Measurements from ENCODE around the gene HOXA6. TPM values are rescaled to one million over a fixed set of nuclear protein-coding genes. Genes with fewer than 3 reads are reported as not detected.

Gene HOXA6
- polyA plus RNA-seq, 3 donors = not detected

- peaks cover 66% of the 10 kb centered on the region for H4K20me1 ChIP-seq (ENCODE audit: insufficient read depth, low read length)
- Mint-ChIP-seq H3K4me1 (peaks cover 32% of the 10 kb centered on the region), H3K4me3 (peak overlapping the region in 1 of 2 donors; percentile 88), H3K27ac (peak overlapping the region in 1 of 7 donors; percentile 15), H3K36me3 (peaks cover 42 to 43% of the 10 kb centered on the region in 2 donors), H3K27me3 (ENCODE audit: low read depth in 3 of 3) (peaks cover 64 to 81% (median 74%) of the 10 kb centered on the region in 3 donors), H3K9me3 (peaks cover 0 to 39% (median 22%) of the 10 kb centered on the region in 7 donors)
- H2AFZ ChIP-seq (ENCODE audit: insufficient read depth, low read depth, low read length, poor library complexity, severe bottlenecking) = no peak overlapping the region
- no peak for TF ChIP-seq CTCF (IDR thresholded peaks at IDR 0.05)
- H3K4me1 ChIP-seq (ENCODE audit: control insufficient read depth in 1 of 2, insufficient read depth in 2 of 2, low read length in 2 of 2) = peaks cover 16 to 20% of the 10 kb centered on the region in 2 donors
- intact Hi-C loops (cut with micrococcal nuclease) = no loop called here
- H3K4me3 ChIP-seq (replicated peaks in 1 of 3; ENCODE audit: low read depth in 2 of 3, low read length in 3 of 3) = no peak overlapping the region
- 59% methylated on average over 19 of the region's 35 CpGs for WGBS (ENCODE audit: insufficient coverage)
- H3K4me2 ChIP-seq (replicated peaks; ENCODE audit: extremely low read depth, low read length, poor library complexity, severe bottlenecking) = no peak overlapping the region
- peaks cover 9 to 29% of the 10 kb centered on the region in 2 donors for H3K36me3 ChIP-seq (replicated peaks in 1 of 2; ENCODE audit: control insufficient read depth in 1 of 2, insufficient read depth in 2 of 2, low read length in 2 of 2)
- H3K9ac ChIP-seq (ENCODE audit: insufficient read depth, low read length, poor library complexity, severe bottlenecking) = no peak overlapping the region
- H3K27me3 ChIP-seq (ENCODE audit: control insufficient read depth in 2 of 2, insufficient read depth in 2 of 2, low read length in 2 of 2) = peaks cover 50 to 77% of the 10 kb centered on the region in 2 donors
- H3K27ac ChIP-seq (ENCODE audit: low read depth in 1 of 2, low read length in 2 of 2) = no peak overlapping the region
- H3K79me2 ChIP-seq (ENCODE audit: insufficient read depth, low read length) = peaks cover 4% of the 10 kb centered on the region
- H3K9me3 ChIP-seq (replicated peaks in 1 of 2; ENCODE audit: control insufficient read depth in 1 of 2, insufficient read depth in 1 of 2, low read length in 2 of 2) = peaks cover 3 to 24% of the 10 kb centered on the region in 2 donors
- no peak for DNase-seq
Observed at GRCh38 chr7:27103489-27104226, 43.9 kb downstream of the HOXA6 start.

GRCh38 chr7:27102581-27103442 is 44.8 kb downstream of the HOXA6 start, which contains the start of gene HOXA2:
TSS of gene HOXA2 (minus strand) at chr7:27102683. CDS start at chr7:27102500, 183 bp downstream.
- peaks cover 41% of the 10 kb centered on the region for H3K4me1 Mint-ChIP-seq
- H2AFZ ChIP-seq (ENCODE audit: insufficient read depth, low read depth, low read length, poor library complexity, severe bottlenecking) = no peak within 1 kb of the TSS
- H3K27ac ChIP-seq (ENCODE audit: low read depth in 1 of 2, low read length in 2 of 2) = no peak within 1 kb of the TSS

More at GRCh38 chr7:27102581-27103442, 44.8 kb downstream of the HOXA6 start, which contains the start of gene HOXA2:
- Histone ChIP-seq H3K36me3 (replicated peaks in 1 of 2; ENCODE audit: control insufficient read depth in 1 of 2, insufficient read depth in 2 of 2, low read length in 2 of 2) (peaks cover 9 to 32% of the 10 kb centered on the region in 2 donors), H4K20me1 (ENCODE audit: insufficient read depth, low read length) (peaks cover 74% of the 10 kb centered on the region), H3K27me3 (ENCODE audit: control insufficient read depth in 2 of 2, insufficient read depth in 2 of 2, low read length in 2 of 2) (peaks cover 55 to 86% of the 10 kb centered on the region in 2 donors), H3K4me3 (replicated peaks in 1 of 3; ENCODE audit: low read depth in 2 of 3, low read length in 3 of 3) (no peak within 1 kb of the TSS), H3K9me3 (replicated peaks in 1 of 2; ENCODE audit: control insufficient read depth in 1 of 2, insufficient read depth in 1 of 2, low read length in 2 of 2) (peaks cover 0 to 24% of the 10 kb centered on the region in 2 donors), H3K79me2 (ENCODE audit: insufficient read depth, low read length) (peaks cover 13% of the 10 kb centered on the region), H3K4me1 (ENCODE audit: control insufficient read depth in 1 of 2, insufficient read depth in 2 of 2, low read length in 2 of 2) (peaks cover 25 to 28% of the 10 kb centered on the region in 2 donors), H3K9ac (ENCODE audit: insufficient read depth, low read length, poor library complexity, severe bottlenecking) (no peak within 1 kb of the TSS), H3K4me2 (replicated peaks; ENCODE audit: extremely low read depth, low read length, poor library complexity, severe bottlenecking) (peak within 1 kb of the TSS; percentile 49)
- WGBS (ENCODE audit: insufficient coverage) = 22% methylated on average over 16 of the region's 29 CpGs
- Mint-ChIP-seq H3K27ac (peak within 1 kb of the TSS in 2 of 7 donors; percentile 3 to 26), H3K9me3 (peaks cover 0 to 44% (median 22%) of the 10 kb centered on the region in 7 donors), H3K36me3 (peaks cover 49 to 51% of the 10 kb centered on the region in 2 donors), H3K4me3 (peak within 1 kb of the TSS in 1 of 2 donors; percentile 88), H3K27me3 (ENCODE audit: low read depth in 3 of 3) (peaks cover 72 to 89% (median 77%) of the 10 kb centered on the region in 3 donors)
- TF ChIP-seq CTCF (IDR thresholded peaks at IDR 0.05) = no peak
- no peak for DNase-seq
- intact Hi-C loops (cut with micrococcal nuclease) = no loop called here

Data from CD14-positive monocyte (primary cell).